ENCODE results near the gene CFDP1.

DNA sequence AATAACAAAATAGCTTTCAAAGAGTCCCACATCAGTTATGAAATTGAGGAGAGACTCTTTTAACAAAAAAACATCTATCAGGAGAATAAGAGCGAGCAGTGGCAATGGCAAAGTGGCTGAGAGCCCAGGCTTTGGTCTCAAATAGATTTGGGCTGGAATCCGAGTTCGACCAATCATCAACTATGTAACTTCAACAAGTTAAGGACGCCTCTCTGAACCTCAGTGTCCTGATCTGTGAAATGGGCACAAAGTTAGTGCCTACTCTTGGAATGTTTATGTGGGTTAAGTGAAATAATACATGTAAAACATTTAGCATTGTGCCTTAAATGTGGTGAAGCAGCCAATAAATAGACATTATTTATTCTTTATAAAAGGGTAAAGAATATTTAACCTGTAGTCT is 45.4 kb downstream of the CFDP1 start:
- TF ChIP-seq, protein P1, sequence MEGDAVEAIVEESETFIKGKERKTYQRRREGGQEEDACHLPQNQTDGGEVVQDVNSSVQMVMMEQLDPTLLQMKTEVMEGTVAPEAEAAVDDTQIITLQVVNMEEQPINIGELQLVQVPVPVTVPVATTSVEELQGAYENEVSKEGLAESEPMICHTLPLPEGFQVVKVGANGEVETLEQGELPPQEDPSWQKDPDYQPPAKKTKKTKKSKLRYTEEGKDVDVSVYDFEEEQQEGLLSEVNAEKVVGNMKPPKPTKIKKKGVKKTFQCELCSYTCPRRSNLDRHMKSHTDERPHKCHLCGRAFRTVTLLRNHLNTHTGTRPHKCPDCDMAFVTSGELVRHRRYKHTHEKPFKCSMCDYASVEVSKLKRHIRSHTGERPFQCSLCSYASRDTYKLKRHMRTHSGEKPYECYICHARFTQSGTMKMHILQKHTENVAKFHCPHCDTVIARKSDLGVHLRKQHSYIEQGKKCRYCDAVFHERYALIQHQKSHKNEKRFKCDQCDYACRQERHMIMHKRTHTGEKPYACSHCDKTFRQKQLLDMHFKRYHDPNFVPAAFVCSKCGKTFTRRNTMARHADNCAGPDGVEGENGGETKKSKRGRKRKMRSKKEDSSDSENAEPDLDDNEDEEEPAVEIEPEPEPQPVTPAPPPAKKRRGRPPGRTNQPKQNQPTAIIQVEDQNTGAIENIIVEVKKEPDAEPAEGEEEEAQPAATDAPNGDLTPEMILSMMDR (IDR thresholded peaks at IDR 0.05): no peak
- no peak for TF ChIP-seq POLR2A (IDR thresholded peaks at IDR 0.05)

All from adrenal gland (tissue), 5 donors.